K562 (cell line): Measurements from ENCODE around the gene INPP5D. TPM values are rescaled to one million over a fixed set of nuclear protein-coding genes. Genes with fewer than 3 reads are reported as not detected.
A peak's percentile ranks its signal among the peaks of the same experiment; 100 is the strongest.

ENCODE experiments used
- BCL6 ChIP-seq: fragments of 250-450 bp; sonication (Bioruptor Pico); IDR thresholded peaks from 2 replicates; pipeline ENCODE4 v1.4.0; 2020
- CTBP1 ChIP-seq: fragments of 450-650 bp; IDR thresholded peaks from 2 replicates; pipeline ENCODE4 v1.6.1; 2016; ENCODE audit warnings: borderline replicate concordance
- CTCF ChIP-seq, 3 experiments: IDR thresholded peaks in 2 of 3; conservative IDR thresholded peaks in 1 of 3; 2 replicates each; pipeline ENCODE4 v1.5.1; 2011 to 2012; ENCODE audit warnings: low read length in 3 of 3, mild to moderate bottlenecking in 3 of 3, control low read depth in 2 of 3, improper control_type of control experiment in 1 of 3, inconsistent platforms in 1 of 3, low read depth in 1 of 3, mixed read lengths in 1 of 3, moderate library complexity in 1 of 3; ENCODE audit not compliant: insufficient read depth in 2 of 3
- E2F6 ChIP-seq, 2 experiments: IDR thresholded peaks; 2 replicates each; pipeline ENCODE4 v1.6.1; 2011; ENCODE audit warnings: borderline replicate concordance in 1 of 2, control low read depth in 1 of 2, low read depth in 1 of 2, low read length in 1 of 2, mild to moderate bottlenecking in 1 of 2, mixed read lengths in 1 of 2, moderate library complexity in 1 of 2; ENCODE audit not compliant: insufficient read depth in 1 of 2, insufficient read length in 1 of 2, poor library complexity in 1 of 2, severe bottlenecking in 1 of 2; ENCODE audit errors: extremely low read depth in 1 of 2
- FOXM1 ChIP-seq, 2 experiments: fragments of 450-650 bp in 1 of 2; sonication (generic) in 1 of 2; formaldehyde crosslinking in 1 of 2; IDR thresholded peaks; 2 replicates each; pipeline versions ENCODE4 v1.6.1 to v1.9.0; 2017 to 2022; ENCODE audit warnings: low read depth in 2 of 2, mild to moderate bottlenecking in 2 of 2, missing genetic modification reagents in 1 of 2, moderate library complexity in 1 of 2
- HDGF ChIP-seq: fragments of 450-650 bp; IDR thresholded peaks from 2 replicates; pipeline ENCODE4 v1.6.1; 2016
- MCM5 ChIP-seq: fragments of 450-650 bp; IDR thresholded peaks from 2 replicates; pipeline ENCODE4 v1.6.1; 2016; ENCODE audit warnings: low read depth
- NEUROD1 ChIP-seq: fragments of 150-350 bp; IDR thresholded peaks from 2 replicates; pipeline ENCODE4 v1.6.1; 2014; ENCODE audit warnings: borderline replicate concordance, low read length, low read depth; ENCODE audit not compliant: partially characterized antibody
- RCOR1 ChIP-seq, 2 experiments: IDR thresholded peaks; 2 replicates each; pipeline ENCODE4 v1.6.1; 2012; ENCODE audit warnings: low read depth in 2 of 2, low read length in 2 of 2, borderline replicate concordance in 1 of 2, improper control_type of control experiment in 1 of 2
- RNF2 ChIP-seq: sonication (generic); IDR thresholded peaks from 2 replicates; pipeline ENCODE4 v1.6.1; 2016
- SIX5 ChIP-seq, 2 experiments: IDR thresholded peaks; 2 replicates each; pipeline ENCODE4 v1.6.1; 2011; ENCODE audit warnings: low read length in 2 of 2, borderline replicate concordance in 1 of 2, low read depth in 1 of 2, mild to moderate bottlenecking in 1 of 2, moderate library complexity in 1 of 2; ENCODE audit not compliant: insufficient read depth in 1 of 2
- SOX6 ChIP-seq: fragments of 450-650 bp; IDR thresholded peaks from 2 replicates; pipeline ENCODE4 v1.6.1; 2014; ENCODE audit warnings: mild to moderate bottlenecking
- SPI1 ChIP-seq: IDR thresholded peaks from 2 replicates; pipeline ENCODE4 v1.6.1; 2011; ENCODE audit warnings: low read depth, low read length, control low read depth, borderline replicate concordance
- ZFX ChIP-seq: sonication (generic); formaldehyde crosslinking; IDR thresholded peaks from 2 replicates; pipeline ENCODE4 v1.8.0; 2022; ENCODE audit warnings: mild to moderate bottlenecking, missing genetic modification reagents, moderate library complexity
- ZNF311 ChIP-seq: fragments of 250-450 bp; sonication (Bioruptor Pico); IDR thresholded peaks from 2 replicates; pipeline ENCODE4 v1.4.0; 2020; ENCODE audit warnings: mild to moderate bottlenecking, moderate library complexity
- ZNF384 ChIP-seq: IDR thresholded peaks from 2 replicates; pipeline ENCODE4 v1.6.1; 2012; ENCODE audit warnings: low read depth, low read length, improper control_type of control experiment
- ZNF586 ChIP-seq: fragments of 450-650 bp; formaldehyde crosslinking; conservative IDR thresholded peaks from 2 replicates; pipeline ENCODE4 v1.4.0; 2020; ENCODE audit warnings: mild to moderate bottlenecking, moderate library complexity
- ZNF668 ChIP-seq: fragments of 250-450 bp; sonication (Bioruptor Pico); IDR thresholded peaks from 2 replicates; pipeline ENCODE4 v1.8.0; 2022; ENCODE audit warnings: mild to moderate bottlenecking, inconsistent platforms
- ZNF785 ChIP-seq: fragments of 250-450 bp; sonication (Bioruptor Pico); IDR thresholded peaks from 2 replicates; pipeline ENCODE4 v1.4.0; 2020; ENCODE audit warnings: mild to moderate bottlenecking
- polyA plus RNA-seq, 8 experiments: library from polyadenylated mRNA; depleted of rRNA in 4 of 8; stranded (reverse) in 5 of 8; unstranded in 3 of 8; fragments of >200 nt; fragmentation: Nextera tagmentation in 2 of 8; fragmentation: Illumina TruSeq in 1 of 8; extraction: Ambion mirVana in 2 of 8; extraction: Trizol in 1 of 8; gene quantifications; 2 replicates each; pipeline versions ENCODE4 v1.2.1 to v1.2.3, GENCODE V29; 2011 to 2014; ENCODE audit warnings: inconsistent platforms in 1 of 8, missing spikeins in 1 of 8
- total RNA-seq, 7 experiments: library from RNA; depleted of rRNA in 6 of 7; stranded (reverse); fragments of >200 nt in 6 of 7; fragmentation: Illumina TruSeq in 2 of 7; extraction: Trizol in 2 of 7; gene quantifications; 2 replicates each; pipeline versions ENCODE4 v1.2.1 to v1.2.3, GENCODE V29; 2011 to 2021; ENCODE audit warnings: low replicate concordance in 1 of 7
- TF ChIP-seq, protein P1 (sequence below): sonication (generic); formaldehyde crosslinking; IDR thresholded peaks from 2 replicates; pipeline ENCODE4 v1.9.0; 2022; ENCODE audit warnings: mild to moderate bottlenecking, missing genetic modification reagents

Gene INPP5D
- total and polyA plus RNA-seq, 9 of the 15 experiments (the other 6 are each of a cell fraction or from before 2014, with no cell fraction given) = 0.55 to 6.2 (median 2.2) TPM

- TF ChIP-seq FOXM1 (IDR thresholded peaks at IDR 0.05; ENCODE audit: low read depth) (no peak), FOXM1 (CRISPR knock-in tag; IDR thresholded peaks at IDR 0.05; ENCODE audit: low read depth) (no peak), MCM5 (no peak), CTBP1 (no peak), E2F6 (IDR thresholded peaks at IDR 0.05; ENCODE audit: borderline replicate concordance in 1 of 2, extremely low read depth in 1 of 2, insufficient read depth in 1 of 2, insufficient read length in 1 of 2, low read depth in 1 of 2, low read length in 1 of 2, poor library complexity in 1 of 2, severe bottlenecking in 1 of 2) (peak; percentile 43 to 45), ZNF311 (no peak), SIX5 (IDR thresholded peaks at IDR 0.05; ENCODE audit: borderline replicate concordance in 1 of 2, insufficient read depth in 1 of 2, low read depth in 1 of 2, low read length in 2 of 2) (no peak), ZFX (no peak), ZNF586 (CRISPR knock-in tag) (no peak), RNF2 (no peak), HDGF (no peak), CTCF (IDR thresholded peaks at IDR 0.05 in 2 of 3, conservative IDR thresholded peaks at IDR 0.05 in 1 of 3; ENCODE audit: insufficient read depth in 2 of 3, low read depth in 1 of 3, low read length in 3 of 3) (no peak), ZNF785 (CRISPR knock-in tag) (no peak), ZNF668 (CRISPR knock-in tag) (no peak), BCL6 (CRISPR knock-in tag) (no peak), NEUROD1 (no peak), SPI1 (peak; percentile 52; the same call in 1 of the 2 replicates), RCOR1 (IDR thresholded peaks at IDR 0.05; ENCODE audit: borderline replicate concordance in 1 of 2, low read depth in 2 of 2, low read length in 2 of 2) (no peak), SOX6 (no peak), ZNF384 (no peak)
- TF ChIP-seq, protein P1, sequence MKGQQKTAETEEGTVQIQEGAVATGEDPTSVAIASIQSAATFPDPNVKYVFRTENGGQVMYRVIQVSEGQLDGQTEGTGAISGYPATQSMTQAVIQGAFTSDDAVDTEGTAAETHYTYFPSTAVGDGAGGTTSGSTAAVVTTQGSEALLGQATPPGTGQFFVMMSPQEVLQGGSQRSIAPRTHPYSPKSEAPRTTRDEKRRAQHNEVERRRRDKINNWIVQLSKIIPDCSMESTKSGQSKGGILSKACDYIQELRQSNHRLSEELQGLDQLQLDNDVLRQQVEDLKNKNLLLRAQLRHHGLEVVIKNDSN = peak; percentile 82
Measured at GRCh38 chr2:233179848-233180366, 119.8 kb downstream of the INPP5D start (continued).
